GM12892 (cell line): ENCODE results near the gene WDR43.
A peak's percentile ranks its signal among the peaks of the same experiment; 100 is the strongest.

ENCODE experiments used
- DNase-seq: peaks from one replicate; pipeline ENCODE4 v3.0.0; 2011; ENCODE audit not compliant: insufficient read length
- FAIRE-seq: peaks from 2 replicates; lab custom pipeline; 2011; peaks lifted over from hg19 to GRCh38; lab: Jason Lieb, UNC
- POLR2A ChIP-seq: IDR thresholded peaks from 2 replicates; pipeline ENCODE4 v1.6.1; 2011; ENCODE audit warnings: low read depth, low read length, control low read depth
- POLR2AphosphoS5 ChIP-seq: IDR thresholded peaks from 2 replicates; pipeline ENCODE4 v1.6.1; 2011; ENCODE audit warnings: low read depth, low read length, control low read depth
- TAF1 ChIP-seq: IDR thresholded peaks from 2 replicates; pipeline ENCODE4 v1.6.1; 2011; ENCODE audit warnings: low read depth, mild to moderate bottlenecking, control low read depth, low read length, borderline replicate concordance

WDR43 gene

DNA sequence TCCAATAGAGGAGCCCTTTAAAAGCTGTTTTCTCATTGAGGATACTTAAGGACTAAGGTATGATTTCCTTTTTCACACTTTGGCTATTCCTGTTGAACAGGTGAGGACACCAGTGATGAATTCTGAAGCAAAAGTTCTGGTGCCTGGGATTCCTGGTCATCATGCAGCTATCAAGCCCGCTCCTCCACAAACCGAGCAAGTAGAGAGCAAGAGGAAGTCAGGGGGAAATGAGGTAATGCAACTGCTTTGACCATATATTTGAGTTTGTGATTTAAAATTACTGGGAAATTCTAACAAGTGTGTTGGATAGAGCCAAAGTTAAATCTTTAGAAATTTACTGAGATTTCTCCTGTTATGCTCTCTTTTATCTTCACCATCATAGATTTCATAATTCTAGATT lies 33.0 kb downstream of the WDR43 start:
- no peak for DNase-seq
- TF ChIP-seq TAF1 (no peak), POLR2A (no peak), POLR2AphosphoS5 (no peak)
- no peak for FAIRE-seq

DNA sequence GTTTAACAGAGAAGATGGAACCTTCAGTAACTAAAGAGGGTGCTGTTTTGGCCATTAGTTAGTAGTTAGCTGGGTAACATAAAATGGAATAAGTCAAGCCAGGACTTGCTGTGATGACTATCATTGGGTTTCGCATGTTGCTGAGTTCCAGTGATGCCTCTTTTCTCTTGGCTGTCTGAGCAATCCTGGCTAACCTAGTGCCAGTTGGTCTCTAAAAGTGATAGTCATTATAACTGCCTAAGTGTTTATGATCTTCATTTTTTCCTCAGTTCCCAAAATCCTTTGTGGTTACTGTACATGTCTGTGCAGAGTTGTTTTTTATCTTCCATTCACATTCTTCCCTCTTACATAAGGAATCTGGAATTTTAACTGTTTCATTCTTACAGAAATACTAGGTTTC lies 33.4 kb downstream of the WDR43 start:
- no peak for TF ChIP-seq POLR2AphosphoS5
- no peak for TF ChIP-seq POLR2A
- FAIRE-seq (no peak), DNase-seq (no peak)

DNA sequence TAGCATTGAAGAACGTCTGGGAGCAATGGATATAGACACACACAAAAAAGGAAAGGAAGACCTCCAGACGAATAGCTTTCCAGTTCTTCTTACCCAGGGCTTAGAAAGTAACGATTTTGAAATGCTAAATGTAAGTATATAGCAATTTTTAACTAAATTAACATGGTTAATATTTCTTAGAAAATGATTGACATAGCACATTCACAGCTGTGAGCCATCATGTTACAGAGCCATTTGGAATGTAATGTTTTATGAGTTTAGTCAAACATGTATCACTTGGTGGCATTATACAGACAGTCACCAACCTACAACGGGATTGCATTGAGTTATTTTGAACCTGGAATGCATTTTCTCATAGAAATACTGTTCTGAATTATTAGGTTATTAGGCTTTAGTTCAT lies 35.1 kb downstream of the WDR43 start:
- DNase-seq, result no peak
- TF ChIP-seq TAF1 (no peak), POLR2A (no peak)
- FAIRE-seq, result no peak

DNA sequence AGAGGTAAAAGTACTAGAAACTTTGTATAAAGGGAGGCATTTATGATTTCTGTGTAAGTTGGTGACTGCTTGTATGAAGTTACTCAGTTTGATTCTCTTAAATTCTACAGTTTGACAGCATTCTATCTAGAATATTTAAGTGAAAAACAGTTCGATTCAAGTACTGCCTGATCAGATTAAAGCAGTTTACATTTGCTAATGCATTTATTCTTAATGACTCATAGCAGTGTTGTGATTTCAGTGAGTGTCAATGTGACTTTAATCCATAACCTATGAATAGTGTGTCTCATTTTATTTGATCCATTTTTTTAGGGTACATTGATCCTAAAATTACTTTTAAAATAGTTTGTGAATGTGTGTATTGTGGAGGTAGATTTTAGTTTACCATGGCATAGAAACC lies 35.7 kb downstream of the WDR43 start:
- no peak for TF ChIP-seq POLR2A
- no peak for TF ChIP-seq POLR2AphosphoS5
- no peak for TF ChIP-seq TAF1
- FAIRE-seq (no peak), DNase-seq (no peak)

DNA sequence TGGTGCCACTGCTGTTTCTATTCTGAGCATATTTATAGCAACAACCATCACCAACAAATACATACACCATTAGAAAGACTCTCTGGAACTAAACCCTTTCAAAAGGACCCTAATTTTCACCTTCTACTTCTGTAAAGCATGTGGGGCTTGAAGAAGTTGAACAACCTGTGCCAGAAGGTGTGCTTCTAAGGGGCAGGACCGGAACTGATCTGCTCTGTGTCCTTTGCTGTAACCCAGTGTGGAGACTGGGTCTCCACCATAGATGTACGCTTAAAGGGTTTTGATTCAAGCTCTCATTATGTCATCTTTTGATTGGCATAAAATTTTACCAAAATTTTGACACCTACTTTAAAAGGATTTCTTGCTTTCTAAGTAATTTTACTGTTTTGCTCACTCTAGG lies 40.3 kb downstream of the WDR43 start:
- no peak for FAIRE-seq
- no peak for DNase-seq

DNA sequence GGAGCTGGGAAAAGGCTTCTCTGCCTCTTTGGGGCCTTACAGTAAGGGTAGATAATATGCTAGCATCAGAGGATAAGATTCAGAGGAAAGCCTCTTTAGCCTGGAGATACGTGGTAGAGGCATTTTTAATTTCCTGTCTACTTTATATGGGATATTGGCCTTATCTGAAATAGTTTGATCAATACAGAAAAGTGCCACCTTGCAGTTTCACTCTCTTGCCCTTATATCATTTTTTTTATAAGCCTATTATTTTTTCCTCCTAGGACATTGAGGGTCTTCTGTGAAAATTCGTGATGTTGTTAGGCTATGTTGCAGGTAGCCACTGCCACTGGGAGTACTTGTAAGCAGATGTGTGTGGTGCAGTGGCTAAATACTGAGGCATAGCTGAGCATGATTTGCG lies 46.5 kb downstream of the WDR43 start:
- TF ChIP-seq TAF1 (no peak), POLR2A (no peak), POLR2AphosphoS5 (no peak)
- DNase-seq, result no peak
- FAIRE-seq, result no peak

More for the DNA sequence above, 40.3 kb downstream of the WDR43 start:
- TF ChIP-seq POLR2AphosphoS5, result no peak
- no peak for TF ChIP-seq TAF1
- TF ChIP-seq POLR2A, result no peak

DNA sequence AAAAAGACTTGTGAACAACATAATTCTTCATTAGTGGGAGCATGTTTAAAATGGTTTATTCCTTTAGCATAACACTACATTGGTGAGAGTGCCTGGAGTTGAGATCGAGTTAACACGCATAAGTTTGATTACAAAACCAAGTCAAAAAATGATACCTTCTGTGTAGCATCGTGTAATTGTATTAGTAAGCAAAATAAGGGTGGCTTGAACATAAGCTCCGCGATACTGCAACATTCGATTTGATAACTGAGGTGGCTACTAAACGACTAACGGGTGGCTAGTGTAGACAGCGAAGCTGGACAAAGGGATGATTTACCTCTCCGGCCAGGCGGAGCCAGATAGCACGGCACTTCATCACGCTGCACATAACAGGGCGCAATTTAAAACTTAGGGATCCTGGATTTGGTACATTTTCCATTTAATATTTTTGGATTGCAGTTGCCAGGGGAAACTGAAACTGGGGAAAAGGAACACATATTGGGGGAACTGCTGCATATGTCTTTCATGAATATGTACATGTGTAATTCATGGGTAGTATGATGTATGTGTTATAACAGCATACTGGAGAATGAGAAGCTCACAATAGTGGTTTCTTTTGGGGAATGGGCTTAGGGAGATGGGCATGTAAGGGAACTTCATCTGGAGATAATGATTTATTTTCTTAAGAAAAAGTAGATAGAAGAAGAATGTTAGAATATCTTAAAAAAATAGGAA lies 50.2 kb downstream of the WDR43 start:
- TF ChIP-seq TAF1 (no peak), POLR2AphosphoS5 (no peak), POLR2A (no peak)
- no peak for DNase-seq
- FAIRE-seq, result no peak

DNA sequence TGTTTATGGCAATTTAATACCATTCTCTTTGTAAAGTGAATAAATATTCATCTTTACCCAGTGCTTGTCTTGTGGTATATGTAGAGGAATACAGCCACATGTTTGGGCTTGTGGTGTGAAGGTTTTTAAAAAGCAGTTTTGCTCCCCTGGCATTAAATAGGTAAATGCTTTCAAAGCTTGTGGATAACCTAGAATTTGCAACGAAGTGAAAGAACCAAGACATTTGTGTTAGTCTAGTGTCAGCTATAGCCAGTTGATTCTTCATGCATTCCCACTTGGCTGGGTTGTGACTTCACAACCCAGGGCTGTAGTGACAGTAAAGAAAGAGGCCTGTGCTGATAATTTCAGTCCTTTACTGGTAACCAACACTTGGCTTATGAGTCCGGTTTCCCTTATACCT lies 53.7 kb downstream of the WDR43 start:
- TF ChIP-seq POLR2A, result peak; percentile 40; the same call in 1 of the 2 replicates
- TF ChIP-seq POLR2AphosphoS5, result no peak
- TF ChIP-seq TAF1, result no peak
- no peak for FAIRE-seq
- no peak for DNase-seq

DNA sequence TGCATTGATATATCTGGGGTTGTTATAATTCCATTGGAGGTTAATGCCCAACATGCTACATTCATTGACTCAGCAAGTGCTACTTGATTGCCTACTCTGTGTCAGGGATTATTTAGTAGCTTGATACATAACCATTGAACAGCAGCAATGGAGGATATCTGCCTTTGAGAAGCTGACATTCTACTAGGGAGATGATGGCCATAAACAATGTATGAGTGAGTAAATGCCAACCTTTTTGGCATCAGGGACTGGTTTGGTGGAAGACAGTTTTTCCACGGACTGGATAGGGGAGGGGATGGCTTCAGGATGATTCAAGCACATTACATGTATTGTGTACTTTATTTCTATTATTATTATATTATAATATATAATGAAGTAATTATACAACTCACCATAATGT lies 54.7 kb downstream of the WDR43 start:
- TF ChIP-seq POLR2A (no peak), POLR2AphosphoS5 (peak; percentile 64; the same call in 1 of the 2 replicates)
- DNase-seq (no peak), FAIRE-seq (no peak)

DNA sequence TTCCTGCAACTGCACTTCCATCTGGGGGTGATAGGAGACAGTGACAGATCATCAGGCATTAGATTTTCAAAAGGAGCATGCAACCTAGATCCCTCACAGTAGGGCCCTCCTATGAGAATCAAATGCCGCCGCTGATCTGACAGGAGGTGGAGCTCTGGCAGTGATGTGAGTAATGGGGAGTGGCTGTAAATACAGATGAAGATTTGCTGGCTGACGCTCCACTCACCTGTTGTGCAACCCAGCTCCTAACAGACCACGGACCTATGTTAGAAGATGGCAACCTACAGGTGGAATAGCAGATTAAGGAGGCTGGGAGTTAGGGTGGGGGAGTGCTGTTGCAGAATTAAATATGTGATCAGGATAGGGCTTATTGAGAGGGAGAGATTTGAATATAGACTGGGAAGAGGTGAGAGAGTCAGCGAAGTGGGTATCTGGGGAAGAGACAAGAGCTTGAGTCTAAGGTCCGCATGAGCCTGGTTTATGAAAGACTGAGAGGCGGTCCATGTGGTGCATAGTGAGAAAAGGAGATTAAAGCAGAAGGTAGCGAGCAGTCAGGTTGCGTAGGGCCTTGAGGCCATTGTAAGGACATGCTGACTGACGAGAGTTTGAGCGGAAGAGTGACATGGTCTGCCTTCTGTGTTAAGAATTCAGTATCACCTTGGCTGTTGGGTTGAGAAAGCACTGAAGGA lies 55.3 kb downstream of the WDR43 start:
- DNase-seq (no peak), FAIRE-seq (no peak)
- TF ChIP-seq POLR2AphosphoS5 (no peak), POLR2A (peak; percentile 33; the same call in 1 of the 2 replicates)

DNA sequence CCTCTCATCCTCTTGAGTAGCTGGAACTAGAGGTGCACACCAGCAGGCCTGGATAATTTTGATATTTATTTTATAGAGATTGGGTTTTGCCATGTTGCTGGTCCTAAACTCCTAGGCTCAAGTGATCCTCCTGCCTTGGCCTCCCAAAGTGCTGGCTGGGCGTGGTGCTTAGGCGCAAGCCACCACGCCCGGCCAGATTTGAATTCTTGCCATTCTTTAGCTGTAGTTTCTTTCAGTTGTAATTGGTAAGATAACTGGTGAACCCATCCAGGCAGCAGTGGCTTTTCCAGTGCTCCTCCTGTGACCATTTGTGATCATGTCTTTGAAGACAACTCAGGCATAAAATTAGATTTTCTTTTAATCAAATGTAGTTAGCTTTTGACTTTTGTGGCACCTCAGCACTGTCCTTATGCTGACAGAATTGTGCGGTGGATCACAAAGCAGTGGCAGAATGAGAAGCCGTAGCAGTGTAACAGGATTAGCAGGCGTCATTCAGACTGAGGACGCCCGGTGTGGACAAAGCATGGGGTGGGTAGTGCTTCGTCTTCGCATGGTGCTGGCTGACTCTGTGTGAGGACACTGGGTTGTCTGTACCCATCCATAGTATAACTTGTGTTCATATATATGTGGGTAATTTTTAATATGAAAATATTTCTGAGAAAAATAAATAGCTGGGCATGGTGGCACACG lies 56.6 kb downstream of the WDR43 start:
- TF ChIP-seq POLR2AphosphoS5, result no peak
- TF ChIP-seq TAF1, result no peak
- TF ChIP-seq POLR2A, result no peak
- DNase-seq (no peak), FAIRE-seq (no peak)

DNA sequence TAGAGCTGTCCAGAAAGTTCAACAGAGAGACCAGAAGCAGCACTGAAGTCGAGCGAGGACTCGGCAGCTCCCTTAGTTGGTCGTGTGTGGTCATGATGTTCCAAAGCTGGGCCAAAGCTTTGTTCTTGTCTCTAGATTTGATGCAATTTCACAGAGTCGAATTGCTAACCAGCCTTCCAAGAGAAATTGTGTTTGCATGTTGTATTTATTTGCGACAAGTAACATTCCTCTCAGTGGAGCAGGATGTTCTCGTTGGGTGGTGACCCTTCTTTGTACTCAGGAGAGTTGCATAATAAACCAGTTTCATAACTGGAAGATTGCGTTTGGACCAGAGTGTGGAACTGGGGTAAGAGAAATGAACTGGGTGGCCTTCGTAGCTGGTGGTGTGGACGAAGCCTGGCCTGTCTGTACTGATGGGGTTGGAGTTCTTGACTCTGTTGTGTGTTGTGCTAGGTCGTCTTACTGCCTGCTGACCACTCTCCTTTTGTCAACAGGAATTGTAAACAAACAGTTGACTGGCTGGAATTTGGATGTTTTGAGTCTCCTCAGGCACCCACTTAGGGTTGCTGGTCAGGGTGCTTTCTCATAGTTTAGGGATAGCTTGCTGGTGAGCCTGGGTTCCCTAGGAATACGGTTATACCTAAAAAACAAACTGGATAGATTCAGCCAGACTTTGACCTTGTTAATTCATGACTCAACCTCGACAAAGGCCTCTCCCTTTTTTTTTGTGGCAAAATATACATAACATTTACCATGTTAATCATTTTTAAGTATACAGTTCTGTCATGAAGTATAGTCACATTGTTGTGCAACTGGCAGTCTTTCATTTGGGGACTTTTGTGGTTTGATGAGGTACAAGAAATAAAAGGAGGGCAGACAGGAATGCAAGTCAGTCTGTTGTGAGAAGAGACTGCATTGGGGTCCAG lies 57.7 kb downstream of the WDR43 start:
- DNase-seq (no peak), FAIRE-seq (no peak)
- no peak for TF ChIP-seq TAF1
- TF ChIP-seq POLR2AphosphoS5, result no peak
- TF ChIP-seq POLR2A, result no peak
